Hepatocyte (in vitro differentiated cells): ENCODE results near the gene WDR81.

Experiments
- EZH2 ChIP-seq: fragments of 200-600 bp; sonication (generic); IDR thresholded peaks from 2 replicates; pipeline ENCODE4 v1.6.1; 2016; ENCODE audit warnings: antibody characterized with exemption, mild to moderate bottlenecking, borderline replicate concordance
- EZH2phosphoT487 ChIP-seq: fragments of 200-600 bp; sonication (generic); IDR thresholded peaks from one replicate; pipeline ENCODE4 v1.6.1; 2018; ENCODE audit warnings: antibody characterized with exemption, mild to moderate bottlenecking, low read depth, moderate library complexity; ENCODE audit not compliant: unreplicated experiment, severe bottlenecking
- TF ChIP-seq, protein P1 (sequence below): fragments of 200-600 bp; sonication (generic); IDR thresholded peaks from 2 replicates; pipeline ENCODE4 v1.5.1; 2016; ENCODE audit warnings: antibody characterized with exemption, mild to moderate bottlenecking; ENCODE audit not compliant: poor library complexity

- TF ChIP-seq, protein P1, sequence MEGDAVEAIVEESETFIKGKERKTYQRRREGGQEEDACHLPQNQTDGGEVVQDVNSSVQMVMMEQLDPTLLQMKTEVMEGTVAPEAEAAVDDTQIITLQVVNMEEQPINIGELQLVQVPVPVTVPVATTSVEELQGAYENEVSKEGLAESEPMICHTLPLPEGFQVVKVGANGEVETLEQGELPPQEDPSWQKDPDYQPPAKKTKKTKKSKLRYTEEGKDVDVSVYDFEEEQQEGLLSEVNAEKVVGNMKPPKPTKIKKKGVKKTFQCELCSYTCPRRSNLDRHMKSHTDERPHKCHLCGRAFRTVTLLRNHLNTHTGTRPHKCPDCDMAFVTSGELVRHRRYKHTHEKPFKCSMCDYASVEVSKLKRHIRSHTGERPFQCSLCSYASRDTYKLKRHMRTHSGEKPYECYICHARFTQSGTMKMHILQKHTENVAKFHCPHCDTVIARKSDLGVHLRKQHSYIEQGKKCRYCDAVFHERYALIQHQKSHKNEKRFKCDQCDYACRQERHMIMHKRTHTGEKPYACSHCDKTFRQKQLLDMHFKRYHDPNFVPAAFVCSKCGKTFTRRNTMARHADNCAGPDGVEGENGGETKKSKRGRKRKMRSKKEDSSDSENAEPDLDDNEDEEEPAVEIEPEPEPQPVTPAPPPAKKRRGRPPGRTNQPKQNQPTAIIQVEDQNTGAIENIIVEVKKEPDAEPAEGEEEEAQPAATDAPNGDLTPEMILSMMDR, result no peak
- no peak for TF ChIP-seq EZH2phosphoT487
- TF ChIP-seq EZH2, result no peak
Observed at GRCh38 chr17:1676401-1676800, 48.1 kb upstream of the WDR81 start.
